ENCODE results near the gene PRL. TPM values are rescaled to one million over a fixed set of nuclear protein-coding genes. Genes with fewer than 3 reads are reported as not detected.

PRL gene
- total RNA-seq (2014; rRNA removed; shearing (Covaris generic)) = not detected in 2 replicates

DNA sequence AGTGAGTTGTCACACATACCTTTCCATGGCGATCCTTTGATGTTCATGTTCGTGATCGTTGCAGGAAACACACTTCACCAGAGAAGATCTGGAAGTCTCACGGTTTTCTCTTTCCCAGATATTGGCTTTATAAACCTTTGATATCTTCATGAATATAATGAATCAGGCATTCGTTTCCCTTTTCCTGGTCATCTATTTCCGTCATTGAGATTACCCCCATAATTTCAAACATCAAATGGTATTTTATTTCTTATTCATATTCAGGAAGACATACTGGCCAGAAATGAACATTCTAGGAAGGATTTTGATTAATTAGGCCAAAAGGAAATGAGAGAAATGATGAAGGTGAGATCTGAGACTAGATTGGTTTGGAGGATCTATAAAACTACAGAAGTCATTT is at the start of gene PRL:
TSS of gene PRL (minus strand) at position 101 of the 400 bp plus-strand sequence. CDS start at position 47, 54 bp downstream.
- DNase-seq (ENCODE audit: low read depth) = no peak

DNA sequence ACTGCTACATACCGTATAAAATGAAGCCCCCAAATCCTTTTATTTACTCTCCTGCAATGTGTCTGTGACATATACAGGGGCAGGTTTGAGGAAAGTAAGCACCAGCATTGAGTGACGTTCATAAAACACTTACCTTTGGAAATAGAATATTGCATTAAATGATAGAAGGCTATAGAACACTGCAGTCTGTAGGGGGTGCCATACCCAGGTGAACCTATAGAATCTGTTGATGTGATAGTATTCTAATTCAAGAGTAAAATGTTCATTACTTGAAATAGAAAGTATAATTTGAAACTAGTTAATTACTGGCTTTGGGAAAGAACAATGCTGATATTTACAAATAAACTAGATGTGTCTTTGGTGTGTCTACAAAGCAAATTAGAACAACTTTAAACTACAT is 47.0 kb upstream of the PRL start:
- no peak for DNase-seq (ENCODE audit: low read depth)

DNA sequence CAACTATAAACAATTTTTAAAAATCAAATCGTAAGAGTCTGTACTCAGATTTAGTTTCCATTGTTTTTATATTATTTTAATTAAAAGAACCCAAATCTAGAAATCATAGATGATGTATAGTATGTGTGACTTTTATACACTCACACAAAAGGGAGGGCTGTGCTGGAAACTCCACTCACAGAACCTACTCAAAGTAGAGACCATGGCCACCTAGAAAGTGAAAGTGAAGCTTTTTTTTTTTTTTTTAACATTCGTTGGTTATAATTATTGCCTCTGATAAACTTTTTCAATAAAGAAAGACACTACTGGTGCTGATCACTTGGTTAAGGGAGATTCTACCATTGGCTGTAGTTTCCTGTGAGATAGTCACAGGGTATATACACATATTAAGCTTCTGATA is 37.9 kb upstream of the PRL start:
- no peak for DNase-seq (ENCODE audit: low read depth)

GRCh38 chr6:22333802-22334201 is 37.0 kb upstream of the PRL start:
- no peak for DNase-seq (ENCODE audit: low read depth)

GRCh38 chr6:22332711-22333110 is 35.9 kb upstream of the PRL start:
- DNase-seq (ENCODE audit: low read depth) = no peak

DNA sequence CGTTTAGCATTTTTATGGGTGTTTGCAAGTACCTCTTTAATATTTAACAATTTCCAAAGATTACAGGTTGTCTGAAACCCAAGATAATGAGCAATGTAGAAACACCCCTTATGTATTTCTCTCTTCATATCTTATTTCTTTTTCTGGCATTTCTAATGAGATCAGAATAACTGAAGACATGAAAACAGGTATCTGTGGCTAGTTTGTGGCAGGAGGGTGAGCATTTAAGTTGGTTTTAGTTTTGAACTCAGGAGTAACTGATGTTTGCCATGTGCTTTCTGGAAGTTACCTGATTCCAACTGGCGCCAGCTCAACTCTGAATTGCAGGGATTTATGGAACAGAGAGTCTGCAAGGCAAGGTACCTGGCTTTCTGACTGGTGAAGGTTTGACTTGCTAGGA is 35.4 kb upstream of the PRL start:
- DNase-seq (ENCODE audit: low read depth) = no peak

DNA sequence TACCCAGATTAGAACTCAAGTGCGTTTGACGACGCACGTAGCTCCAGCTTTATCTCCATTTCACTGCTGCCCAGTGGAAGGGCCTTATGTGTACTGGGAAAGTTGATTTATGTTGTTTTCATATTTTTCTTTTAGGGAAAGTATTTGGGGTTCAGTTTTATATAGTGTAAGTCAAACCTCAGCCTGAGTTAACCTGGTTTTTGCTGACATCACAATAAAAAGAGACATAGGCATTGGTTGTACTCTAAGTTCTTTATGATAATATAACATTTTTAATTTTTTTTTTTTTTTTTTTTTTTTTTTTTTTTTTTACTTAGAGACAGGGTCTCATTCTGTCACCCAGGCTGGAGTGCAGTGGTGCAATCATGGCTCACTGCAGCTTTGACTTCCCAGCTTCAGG is 34.1 kb upstream of the PRL start:
- no peak for DNase-seq (ENCODE audit: low read depth)

- no peak for DNase-seq (ENCODE audit: low read depth)
These were observed 31.6 kb upstream of the PRL start for GRCh38 chr6:22328474-22328873.

DNA sequence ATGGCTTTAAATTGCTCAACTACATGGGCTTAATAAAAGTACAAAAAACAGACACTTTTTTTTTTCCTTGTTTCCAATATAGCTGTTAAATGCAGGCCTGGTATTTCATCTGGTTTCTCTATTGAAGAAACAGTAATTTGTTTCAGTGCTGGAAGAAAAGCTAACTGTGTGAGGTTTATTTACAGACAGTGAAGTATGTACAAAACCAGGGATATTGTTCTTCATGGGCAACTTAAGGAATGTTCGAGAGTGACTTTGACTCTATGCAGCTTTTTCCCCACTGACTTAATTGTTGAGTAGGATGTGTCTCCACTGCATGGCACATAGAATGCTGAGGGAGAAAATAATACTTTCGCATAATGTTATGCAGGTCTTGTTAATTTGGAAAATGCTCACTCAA is 31.0 kb upstream of the PRL start:
- no peak for DNase-seq (ENCODE audit: low read depth)

DNA sequence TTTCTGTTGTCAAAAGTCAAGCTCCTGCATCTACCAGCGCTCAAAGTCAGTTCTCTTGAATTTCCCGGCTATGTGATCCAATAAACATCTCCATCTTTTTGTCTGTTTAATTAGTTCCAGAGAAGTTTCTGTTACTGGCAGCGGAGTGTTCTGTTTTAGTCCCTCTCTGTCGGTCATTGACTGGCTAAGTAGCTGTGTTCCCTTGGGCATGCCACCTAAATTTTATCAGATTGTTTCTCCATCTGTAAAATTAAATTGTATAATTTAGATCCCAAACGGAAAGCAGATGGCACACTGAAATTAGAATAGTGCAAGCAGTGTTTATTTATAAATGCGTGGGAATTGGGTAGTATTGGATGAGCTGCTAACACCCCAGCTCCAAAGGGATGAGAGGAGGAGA is 29.7 kb upstream of the PRL start:
- no peak for DNase-seq (ENCODE audit: low read depth)

- DNase-seq (ENCODE audit: low read depth) = no peak
These were observed 28.6 kb upstream of the PRL start for GRCh38 chr6:22325481-22325880.

- DNase-seq (ENCODE audit: low read depth) = no peak
These were observed 27.0 kb upstream of the PRL start for GRCh38 chr6:22323848-22324247.

GRCh38 chr6:22322103-22323030 is 25.5 kb upstream of the PRL start:
- no peak for DNase-seq (ENCODE audit: low read depth)

- DNase-seq (ENCODE audit: low read depth) = peak; percentile 87
These were observed 23.9 kb upstream of the PRL start for GRCh38 chr6:22320750-22321149.

- DNase-seq (ENCODE audit: low read depth) = no peak
These were observed 21.6 kb upstream of the PRL start for GRCh38 chr6:22318404-22318803.

DNA sequence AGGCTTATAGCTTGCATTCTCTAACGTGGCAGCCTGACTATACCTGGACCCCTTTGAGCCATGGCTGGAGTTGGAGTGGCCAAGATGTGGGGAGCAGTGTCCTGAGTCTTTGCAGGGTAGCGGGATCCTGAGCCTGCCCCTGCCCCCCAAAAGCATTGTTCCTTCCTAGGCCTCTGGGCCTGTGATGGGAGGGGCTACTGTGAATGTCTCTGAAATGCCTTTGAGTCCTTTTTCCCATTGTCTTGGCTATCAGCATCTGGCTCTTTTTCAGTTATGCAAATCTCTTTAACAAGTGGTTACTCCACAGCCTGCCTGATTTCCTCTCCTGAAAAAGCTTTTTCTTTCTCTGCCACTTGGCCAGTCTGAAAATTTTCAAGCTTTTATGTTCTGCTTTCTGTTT is 17.0 kb upstream of the PRL start:
- DNase-seq (ENCODE audit: low read depth) = no peak

DNA sequence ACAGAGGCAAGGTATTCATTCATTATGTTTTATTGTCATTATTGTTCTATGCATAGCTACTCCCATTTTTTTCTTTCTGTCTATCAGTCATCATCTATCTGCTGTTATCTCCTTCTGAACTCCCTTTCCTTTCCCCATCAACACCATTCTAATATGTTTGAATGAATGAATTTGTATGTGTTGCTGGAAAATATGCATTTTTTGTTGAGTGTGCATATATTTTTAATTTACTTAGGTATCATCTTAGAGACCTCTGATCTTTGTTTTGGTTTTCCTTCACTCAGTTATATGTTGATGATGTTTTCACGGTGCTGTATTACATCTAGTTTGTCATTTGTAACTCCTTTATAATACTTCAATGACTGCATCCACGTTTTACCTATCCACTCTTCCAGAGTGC is 12.1 kb upstream of the PRL start:
- DNase-seq (ENCODE audit: low read depth) = no peak

- DNase-seq (ENCODE audit: low read depth) = no peak
These were observed 10.1 kb upstream of the PRL start for GRCh38 chr6:22306741-22307466.

DNA sequence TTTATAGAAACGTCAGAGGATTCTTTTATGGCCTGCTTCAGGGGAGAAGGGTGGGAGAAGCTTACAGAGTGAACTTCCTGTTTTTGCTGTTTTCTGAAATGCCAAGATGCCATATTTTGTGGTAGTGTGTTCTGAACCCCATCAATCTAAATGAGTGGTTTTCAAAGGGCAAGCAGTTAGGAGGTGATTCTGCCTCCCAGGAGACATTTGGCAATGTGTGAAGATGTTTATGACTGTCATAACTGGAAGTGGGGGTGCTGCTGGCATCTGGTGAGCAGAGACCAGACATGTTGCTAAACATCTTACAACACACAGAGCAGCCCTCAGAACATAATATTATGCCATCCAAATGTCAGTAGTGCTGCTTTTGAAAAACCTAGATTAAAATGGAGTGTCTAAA is 6.0 kb upstream of the PRL start:
- DNase-seq (ENCODE audit: low read depth) = no peak

DNA sequence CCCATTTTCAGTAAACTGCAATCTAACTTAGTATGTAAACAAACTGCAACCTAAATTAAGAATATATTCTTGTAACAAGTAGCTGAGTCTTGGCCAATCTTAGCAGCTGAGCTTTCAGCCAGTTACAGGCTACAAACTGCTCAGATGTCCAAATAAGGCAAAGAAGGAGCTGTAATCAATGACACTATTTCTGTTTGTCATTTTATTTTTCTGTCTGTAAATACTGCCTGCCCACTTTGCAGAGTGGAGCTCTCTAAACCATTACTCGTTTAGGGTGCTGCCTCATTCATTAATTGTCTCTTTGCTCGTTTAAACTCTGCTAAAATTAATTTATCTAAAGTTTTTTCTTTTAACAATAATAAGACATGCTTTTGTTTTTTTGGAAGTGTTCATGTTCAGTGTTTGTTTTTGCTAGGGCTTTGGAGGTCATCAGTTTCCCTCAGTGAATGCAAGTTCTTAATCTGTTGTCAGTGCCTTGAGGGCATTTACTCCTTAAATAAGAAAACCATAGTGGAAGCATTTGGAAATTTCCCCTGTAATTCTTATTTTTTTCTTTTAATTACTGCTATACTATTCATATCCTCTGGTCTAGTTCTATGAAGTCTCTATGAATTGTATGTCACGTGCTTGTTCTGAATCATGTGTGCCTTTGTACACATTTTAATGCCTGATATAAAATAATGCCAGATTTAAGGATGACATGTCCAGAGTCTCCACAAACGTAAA is 3.6 kb upstream of the PRL start:
- DNase-seq (ENCODE audit: low read depth) = no peak

DNA sequence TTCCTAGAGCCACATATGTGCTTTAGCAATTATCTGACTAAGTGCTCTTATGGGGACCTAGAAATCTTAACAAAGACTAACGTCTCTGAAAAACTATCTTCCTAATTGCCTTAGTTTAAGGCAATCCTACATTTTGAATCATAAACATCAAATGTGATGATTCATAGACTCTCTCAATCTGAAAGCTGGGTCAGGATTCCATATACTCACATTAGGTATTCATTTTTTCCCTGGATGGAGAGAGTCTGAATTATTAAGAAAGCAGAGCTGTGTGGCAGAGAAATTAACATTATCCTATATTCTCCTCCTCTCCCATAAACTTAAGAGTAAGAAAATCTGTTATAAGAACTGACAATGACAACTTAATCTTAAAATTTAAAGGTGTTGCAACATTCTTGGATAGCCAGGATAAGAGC is 1.6 kb upstream of the PRL start:
- no peak for DNase-seq (ENCODE audit: low read depth)

DNA sequence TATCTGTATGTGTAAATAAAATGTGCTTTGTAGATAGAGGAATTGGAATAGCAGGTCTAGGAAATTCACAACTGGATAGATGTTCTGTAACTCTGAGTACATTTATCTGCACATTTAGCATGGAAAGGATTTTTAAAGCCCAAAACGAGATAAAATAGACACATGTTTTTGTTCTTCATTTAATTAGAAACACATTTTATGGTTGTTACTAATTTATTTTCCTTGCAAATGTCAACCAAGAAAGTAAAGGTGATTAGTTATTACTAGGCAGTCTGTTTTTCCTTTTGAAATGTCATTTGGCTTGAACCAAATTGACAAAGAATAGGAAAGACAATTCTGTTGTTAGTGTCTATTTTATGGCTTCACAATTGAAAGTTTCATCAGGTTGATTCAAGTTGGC is 769 bp downstream of the PRL start:
- DNase-seq (ENCODE audit: low read depth) = no peak

Measured in Daoy (cell line).